ENCODE data around the gene OR2T33. TPM values are rescaled to one million over a fixed set of nuclear protein-coding genes. Genes with fewer than 3 reads are reported as not detected.
"Not testable (repeated sequence)": the region's sequence is repeated elsewhere in the genome, so short reads cannot be mapped to it uniquely, and the experiment has no call there.

OR2T33 gene
- total and polyA plus RNA-seq, 9 of the 15 experiments (the other 6 are each of a cell fraction or from before 2014, with no cell fraction given): 0.06 to 0.41 (median 0.27) TPM; not detected in 6

- no peak for TF ChIP-seq CREB3L1 (IDR thresholded peaks at IDR 0.05; ENCODE audit: borderline replicate concordance, low read depth)
Observed at GRCh38 chr1:248303324-248303723, 25.5 kb upstream of the OR2T33 start, which contains the start of gene OR2T12 (continued).

DNA sequence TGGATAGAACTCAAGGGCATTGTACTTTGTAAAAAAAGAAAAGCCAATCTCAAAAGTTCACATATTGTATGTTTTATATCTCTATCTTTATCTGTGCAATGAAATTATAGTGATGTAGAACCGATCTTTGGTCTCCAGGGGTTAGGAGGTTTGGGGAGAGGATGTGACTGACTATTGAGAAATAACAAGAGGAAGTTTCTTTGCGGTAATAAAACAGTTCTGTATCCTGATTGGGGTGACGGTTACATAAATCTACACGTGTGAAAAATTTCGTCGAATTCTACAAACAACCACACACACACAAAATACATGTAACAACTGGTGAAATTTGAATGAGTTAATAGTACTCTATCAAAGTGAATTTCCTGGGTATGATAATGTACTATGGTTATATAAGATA is 10.6 kb upstream of the OR2T33 start:
- no peak overlapping the region for H3K27ac ChIP-seq (ENCODE audit: extremely low read depth, low read depth, low read length)

DNA sequence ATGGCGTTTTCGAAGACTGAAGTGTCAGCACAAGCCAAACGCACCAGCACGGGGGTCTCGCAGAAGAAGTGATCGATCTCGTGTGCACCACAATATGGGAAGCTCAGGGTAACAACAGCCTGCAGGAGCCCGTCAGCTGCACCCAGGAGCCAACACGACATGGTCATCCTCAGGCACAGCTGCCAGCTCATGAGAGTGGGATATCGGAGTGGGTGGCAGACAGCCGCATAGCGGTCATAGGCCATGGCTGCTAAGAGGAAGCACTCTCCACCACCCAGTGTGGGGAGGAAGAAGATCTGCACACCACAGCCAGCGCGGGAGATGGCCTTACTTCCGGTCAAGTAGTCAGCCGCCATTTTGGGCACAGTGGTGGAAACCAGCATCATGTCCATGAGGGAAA is 4.6 kb downstream of the OR2T33 start:
- 15% methylated on average over 7 of the region's 16 CpGs for WGBS (ENCODE audit: insufficient coverage, low coverage, missing lambda C conversion rate)
- H3K36me3 ChIP-seq (ENCODE audit: control insufficient read depth, insufficient read depth, low read length); POLR2A ChIA-PET; DNase-seq (ENCODE audit: extremely low read depth in 1 of 4, low spot score in 3 of 4); H3K79me2 ChIP-seq (ENCODE audit: control insufficient read depth, insufficient read depth, low read length); FAIRE-seq; H4K20me1 ChIP-seq (replicated peaks; ENCODE audit: control insufficient read depth, insufficient read depth, low read length); H3K9me1 ChIP-seq (ENCODE audit: control insufficient read depth, insufficient read depth, low read length); H3K27ac ChIP-seq (ENCODE audit: extremely low read depth, low read depth, low read length); intact Hi-C loops (cut with micrococcal nuclease); H3K4me3 ChIP-seq; H3K4me2 ChIP-seq (ENCODE audit: insufficient read depth, low read length); H2AFZ ChIP-seq (ENCODE audit: low read depth, low read length); CTCF ChIA-PET (ENCODE audit: low intra/inter-chr PET ratio); H3K9ac ChIP-seq (ENCODE audit: insufficient read depth in 1 of 2, low read depth in 2 of 2, low read length in 2 of 2); H3K9me3 ChIP-seq (replicated peaks; ENCODE audit: control insufficient read depth, insufficient read depth, low read depth, low read length); H3K4me1 ChIP-seq (replicated peaks in 1 of 2; ENCODE audit: control insufficient read depth in 2 of 2, insufficient read depth in 2 of 2, low read length in 2 of 2); BruUV-seq (replicated peaks); H3K27me3 ChIP-seq (ENCODE audit: control insufficient read depth in 2 of 2, insufficient read depth in 2 of 2, low read length in 2 of 2); in situ Hi-C loops (cut with MboI): not testable (repeated sequence)
- ATAC-seq: peak; percentile 25; the same call in 2 of the 3 replicates

More for the DNA sequence above, 10.6 kb upstream of the OR2T33 start:
- Histone ChIP-seq H2AFZ (ENCODE audit: low read depth, low read length) (no peak overlapping the region), H3K4me1 (replicated peaks in 1 of 2; ENCODE audit: control insufficient read depth in 2 of 2, insufficient read depth in 2 of 2, low read length in 2 of 2) (no peaks in the 10 kb centered on the region), H3K9me3 (replicated peaks; ENCODE audit: control insufficient read depth, insufficient read depth, low read depth, low read length) (no peaks in the 10 kb centered on the region), H4K20me1 (replicated peaks; ENCODE audit: control insufficient read depth, insufficient read depth, low read length) (no peaks in the 10 kb centered on the region), H3K9me1 (ENCODE audit: control insufficient read depth, insufficient read depth, low read length) (no peaks in the 10 kb centered on the region), H3K79me2 (ENCODE audit: control insufficient read depth, insufficient read depth, low read length) (no peaks in the 10 kb centered on the region), H3K36me3 (ENCODE audit: control insufficient read depth, insufficient read depth, low read length) (no peaks in the 10 kb centered on the region), H3K9ac (ENCODE audit: insufficient read depth in 1 of 2, low read depth in 2 of 2, low read length in 2 of 2) (no peak overlapping the region), H3K4me2 (ENCODE audit: insufficient read depth, low read length) (no peak overlapping the region), H3K4me3 (no peak overlapping the region), H3K27me3 (ENCODE audit: control insufficient read depth in 2 of 2, insufficient read depth in 2 of 2, low read length in 2 of 2) (no peaks in the 10 kb centered on the region)
- FAIRE-seq (no peak), DNase-seq (ENCODE audit: extremely low read depth in 1 of 4, low spot score in 3 of 4) (no peak), ATAC-seq (no peak)
- intact Hi-C loops (cut with micrococcal nuclease) (no loop called here), in situ Hi-C loops (cut with MboI) (no loop called here)
- ChIA-PET CTCF (ENCODE audit: low intra/inter-chr PET ratio) (no interaction called here), POLR2A (no interaction called here)
- no TSS peak for BruUV-seq (replicated peaks)
- no peak for TF ChIP-seq NFRKB (IDR thresholded peaks at IDR 0.05; ENCODE audit: low read depth)
- TF ChIP-seq MEF2D (tag; conservative IDR thresholded peaks at IDR 0.05; ENCODE audit: low read depth): no peak
- TF ChIP-seq, protein P1, sequence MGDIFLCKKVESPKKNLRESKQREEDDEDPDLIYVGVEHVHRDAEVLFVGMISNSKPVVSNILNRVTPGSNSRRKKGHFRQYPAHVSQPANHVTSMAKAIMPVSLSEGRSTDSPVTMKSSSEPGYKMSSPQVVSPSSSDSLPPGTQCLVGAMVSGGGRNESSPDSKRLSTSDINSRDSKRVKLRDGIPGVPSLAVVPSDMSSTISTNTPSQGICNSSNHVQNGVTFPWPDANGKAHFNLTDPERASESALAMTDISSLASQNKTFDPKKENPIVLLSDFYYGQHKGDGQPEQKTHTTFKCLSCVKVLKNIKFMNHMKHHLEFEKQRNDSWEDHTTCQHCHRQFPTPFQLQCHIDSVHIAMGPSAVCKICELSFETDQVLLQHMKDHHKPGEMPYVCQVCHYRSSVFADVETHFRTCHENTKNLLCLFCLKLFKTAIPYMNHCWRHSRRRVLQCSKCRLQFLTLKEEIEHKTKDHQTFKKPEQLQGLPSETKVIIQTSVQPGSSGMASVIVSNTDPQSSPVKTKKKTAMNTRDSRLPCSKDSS (IDR thresholded peaks at IDR 0.05; ENCODE audit: low read depth, partially characterized antibody): no peak
- no peak for TF ChIP-seq HLTF (IDR thresholded peaks at IDR 0.05)
- TF ChIP-seq, protein P2, sequence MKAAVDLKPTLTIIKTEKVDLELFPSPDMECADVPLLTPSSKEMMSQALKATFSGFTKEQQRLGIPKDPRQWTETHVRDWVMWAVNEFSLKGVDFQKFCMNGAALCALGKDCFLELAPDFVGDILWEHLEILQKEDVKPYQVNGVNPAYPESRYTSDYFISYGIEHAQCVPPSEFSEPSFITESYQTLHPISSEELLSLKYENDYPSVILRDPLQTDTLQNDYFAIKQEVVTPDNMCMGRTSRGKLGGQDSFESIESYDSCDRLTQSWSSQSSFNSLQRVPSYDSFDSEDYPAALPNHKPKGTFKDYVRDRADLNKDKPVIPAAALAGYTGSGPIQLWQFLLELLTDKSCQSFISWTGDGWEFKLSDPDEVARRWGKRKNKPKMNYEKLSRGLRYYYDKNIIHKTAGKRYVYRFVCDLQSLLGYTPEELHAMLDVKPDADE (conservative IDR thresholded peaks at IDR 0.05; ENCODE audit: control insufficient read depth, low read depth, low read length): no peak
- TF ChIP-seq TAF1 (IDR thresholded peaks at IDR 0.05; ENCODE audit: control insufficient read depth, extremely low read depth, insufficient read depth, low read length, severe bottlenecking): no peak
- WGBS (ENCODE audit: insufficient coverage, low coverage, missing lambda C conversion rate): 0% methylated on average over 6 of the region's 6 CpGs

All from K562 (cell line).